Esophagus muscularis mucosa (tissue), 3 donors: ENCODE results near the gene ZNF585A.
"Not testable (repeated sequence)": the region's sequence is repeated elsewhere in the genome, so short reads cannot be mapped to it uniquely, and the experiment has no call there.

Experiments
- CTCF ChIP-seq, 3 experiments: fragments of 200-600 bp in 2 of 3; fragments of 450-650 bp in 1 of 3; sonication (generic) in 2 of 3; IDR thresholded peaks; one replicate each; pipeline ENCODE4 v1.5.1; 2017 to 2019; ENCODE audit warnings: antibody characterized with exemption in 3 of 3, mild to moderate bottlenecking in 2 of 3, moderate library complexity in 1 of 3
- EP300 ChIP-seq: sonication (generic); formaldehyde crosslinking; IDR thresholded peaks from one replicate; pipeline ENCODE4 v1.6.1; 2017; ENCODE audit warnings: antibody characterized with exemption

- TF ChIP-seq CTCF (IDR thresholded peaks at IDR 0.05); EP300: not testable (repeated sequence)
Measured at GRCh38 chr19:37195248-37195647, 22.8 kb upstream of the ZNF585A start.
